Stimulated activated CD8-positive, alpha-beta memory T cell treated with anti-CD3 and anti-CD28 coated beads, Interleukin-12 subunit alpha, Interleukin-12 subunit beta, amount 100 ng/mL, for 1 hour (primary cell): Measurements from ENCODE around the gene HMOX1.
"Not testable (repeated sequence)": the region's sequence is repeated elsewhere in the genome, so short reads cannot be mapped to it uniquely, and the experiment has no call there.

ENCODE experiments used
- DNase-seq: peaks from one replicate; pipeline ENCODE4 v3.0.0-alpha.2; 2020; ENCODE audit warnings: low read depth

HMOX1 gene

DNA sequence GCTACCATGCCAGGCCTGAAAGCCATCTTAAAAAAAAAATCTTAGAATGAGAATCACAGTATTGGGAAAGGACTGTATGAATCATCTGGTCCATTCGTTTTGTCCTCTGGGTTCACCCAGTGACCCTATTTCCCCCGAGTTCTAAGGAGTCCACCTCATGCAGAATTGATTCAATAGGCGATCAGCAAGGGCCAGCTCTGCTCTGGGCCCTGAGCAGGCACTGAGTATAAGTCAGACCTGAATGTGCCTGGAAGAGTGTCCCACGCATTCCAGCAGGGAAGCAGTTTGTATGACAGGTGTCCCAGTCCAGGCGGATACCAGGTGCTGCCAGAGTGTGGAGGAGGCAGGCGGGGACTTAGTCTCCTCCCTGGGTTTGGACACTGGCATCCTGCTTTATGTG lies 883 bp upstream of the HMOX1 start:
- DNase-seq: no peak

- no peak for DNase-seq
Measured at GRCh38 chr22:35381424-35382009, 621 bp downstream of the HMOX1 start.

DNA sequence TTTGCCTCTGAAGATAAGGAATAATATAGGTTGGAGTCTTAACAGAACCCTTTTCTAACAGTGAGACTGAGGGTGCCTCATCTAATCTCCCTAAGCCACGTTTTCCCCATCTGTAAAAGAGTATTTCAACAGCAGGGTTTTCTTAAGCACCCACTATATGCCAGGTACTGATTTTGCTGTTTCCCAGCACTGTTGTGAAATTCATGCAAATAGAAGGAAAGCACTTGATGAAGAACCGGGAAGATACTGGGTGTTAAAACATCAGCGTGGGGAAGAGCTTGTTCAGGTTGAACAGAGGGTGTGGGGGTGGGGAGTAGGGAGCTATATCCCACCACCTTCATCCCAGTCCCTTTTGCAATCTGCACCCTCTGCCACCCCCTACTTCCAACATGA lies 2.8 kb downstream of the HMOX1 start:
- DNase-seq: no peak

DNA sequence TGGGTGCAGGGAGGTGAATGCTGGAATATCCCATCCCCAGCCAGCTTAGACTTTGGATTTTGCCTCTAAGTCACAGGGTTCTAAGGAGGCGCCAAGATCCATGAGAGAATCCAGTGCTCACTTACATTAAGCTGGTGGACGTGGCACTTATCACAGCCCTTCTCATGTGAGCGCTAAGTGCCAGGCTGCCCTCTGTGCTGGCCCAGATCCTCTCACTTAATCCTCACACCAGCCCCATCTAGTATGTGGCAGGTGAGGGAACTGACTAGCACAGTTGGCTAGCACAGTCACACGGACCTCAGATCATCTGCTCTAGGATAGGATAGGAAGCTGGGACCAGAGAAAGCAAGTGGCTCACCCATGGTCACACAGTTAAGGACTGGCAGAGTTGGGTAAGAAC lies 3.6 kb downstream of the HMOX1 start:
- DNase-seq: no peak

GRCh38 chr22:35384975-35385588 lies 4.2 kb downstream of the HMOX1 start:
- no peak for DNase-seq

GRCh38 chr22:35386670-35387288 lies 5.9 kb downstream of the HMOX1 start:
- DNase-seq: no peak

GRCh38 chr22:35390933-35391332 lies 10.0 kb downstream of the HMOX1 start:
- no peak for DNase-seq

GRCh38 chr22:35392357-35392756 lies 11.5 kb downstream of the HMOX1 start:
- no peak for DNase-seq

GRCh38 chr22:35393116-35394010 lies 12.5 kb downstream of the HMOX1 start:
- no peak for DNase-seq

- no peak for DNase-seq
Measured at GRCh38 chr22:35394011-35394312, 13.1 kb downstream of the HMOX1 start.

DNA sequence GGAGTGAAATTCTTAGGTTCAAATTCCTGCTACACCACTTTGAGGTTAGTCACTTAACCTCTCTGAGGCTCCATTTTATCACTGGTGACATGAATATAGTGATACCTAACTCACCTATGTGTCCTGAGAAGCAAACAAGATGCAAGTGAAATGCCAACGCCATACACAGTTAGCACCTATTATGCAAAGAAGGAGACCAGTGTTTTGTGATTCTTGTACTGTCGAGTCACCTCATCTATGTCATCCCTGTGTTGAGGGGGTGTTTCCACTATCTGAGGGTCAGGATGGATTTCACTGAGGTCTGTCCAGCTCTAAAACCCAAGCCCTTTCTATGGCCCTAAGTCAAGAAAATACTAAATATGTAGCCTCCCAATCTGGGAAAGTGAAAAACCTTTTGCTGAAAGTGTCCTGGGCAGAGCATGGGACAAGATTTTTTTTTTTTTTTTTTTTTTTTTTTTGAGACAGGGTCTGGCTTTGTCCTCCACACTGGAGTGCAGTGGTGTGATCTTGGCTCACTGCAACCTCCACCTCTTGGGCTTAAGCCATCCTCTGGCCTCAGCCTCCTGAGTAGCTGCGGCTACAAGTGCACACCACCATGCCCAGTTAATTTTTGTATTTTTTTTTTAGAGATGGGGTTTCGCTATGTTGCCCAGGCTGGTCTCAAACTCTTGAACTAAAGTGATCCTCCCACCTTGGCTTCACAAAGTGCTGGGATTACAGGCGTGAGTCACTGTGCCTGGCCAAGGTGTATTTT lies 14.1 kb downstream of the HMOX1 start:
- DNase-seq: no peak

- not testable (repeated sequence) for DNase-seq
Measured at GRCh38 chr22:35396622-35397021, 15.7 kb downstream of the HMOX1 start.

GRCh38 chr22:35397095-35397904 lies 16.4 kb downstream of the HMOX1 start:
- no peak for DNase-seq

GRCh38 chr22:35398591-35398973 lies 17.7 kb downstream of the HMOX1 start:
- no peak for DNase-seq

DNA sequence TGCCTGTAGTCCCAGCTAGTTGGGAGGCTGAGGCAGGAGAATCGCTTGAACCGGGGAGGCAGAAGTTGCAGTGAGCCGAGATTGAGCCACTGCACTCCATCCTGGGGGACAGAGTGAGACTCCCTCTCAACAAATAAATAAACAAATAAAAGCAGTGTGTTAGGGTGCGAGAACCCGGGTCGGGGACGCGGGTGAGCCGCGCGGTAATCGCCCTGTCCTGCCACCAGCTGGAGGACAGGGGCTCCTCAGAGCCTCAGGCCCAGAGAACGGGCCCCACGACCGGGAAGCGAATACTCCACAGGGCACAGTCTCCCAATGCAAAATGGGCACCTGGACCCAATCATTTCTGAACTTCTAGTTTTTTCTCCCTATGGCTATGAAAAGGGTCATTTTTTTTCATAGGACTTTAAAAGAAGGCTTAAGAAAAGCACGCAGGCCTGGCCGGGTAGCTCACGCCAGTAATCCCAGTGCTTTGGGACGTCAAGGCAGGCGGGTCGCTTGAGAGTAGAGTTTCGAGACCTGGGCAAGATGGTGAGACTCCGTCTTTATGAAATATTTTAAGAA lies 18.3 kb downstream of the HMOX1 start:
- no peak for DNase-seq

DNA sequence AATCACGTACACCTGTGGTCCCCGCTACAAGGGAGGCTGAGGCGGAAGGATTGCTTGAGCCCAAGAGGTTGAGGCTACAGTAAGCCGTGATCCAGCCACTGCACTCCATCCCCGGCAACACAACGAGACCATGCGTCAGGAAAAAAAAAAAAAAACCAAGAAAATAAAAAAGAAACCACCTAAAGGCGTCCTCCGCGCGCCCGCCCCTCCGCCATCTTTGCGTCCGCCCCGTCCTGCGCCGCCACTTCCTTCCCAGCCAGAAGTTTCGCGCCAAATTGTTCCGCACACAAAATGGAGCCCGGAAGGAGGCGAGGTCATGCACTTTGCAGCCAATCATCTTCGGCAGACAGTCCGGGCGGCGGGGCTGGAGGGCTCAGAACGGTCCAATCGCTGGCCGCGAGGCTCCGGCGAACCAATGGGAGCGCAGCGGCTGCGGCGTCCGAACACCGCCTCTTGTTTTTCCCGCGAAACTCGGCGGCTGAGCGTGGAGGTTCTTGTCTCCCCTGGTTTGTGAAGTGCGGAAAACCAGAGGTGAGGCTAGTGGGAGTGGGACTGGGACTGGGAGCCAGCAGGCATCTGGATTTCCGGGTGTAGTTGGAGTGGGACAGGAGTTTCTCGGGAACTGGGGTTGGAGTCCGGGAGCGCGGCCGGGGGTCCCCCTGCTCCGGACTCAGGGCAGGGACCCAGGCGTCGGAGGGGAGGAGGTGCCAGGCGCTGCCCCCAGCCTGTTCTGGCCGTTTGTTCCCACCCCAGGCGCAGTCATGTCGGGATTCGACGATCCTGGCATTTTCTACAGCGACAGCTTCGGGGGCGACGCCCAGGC lies 19.0 kb downstream of the HMOX1 start, which contains the start of gene MCM5:
Gene MCM5, plus strand, starts transcription at position 463 of the 823 bp plus-strand sequence. Its CDS starts 299 bp downstream, at position 762.
- peak; percentile 96 for DNase-seq

GRCh38 chr22:35400501-35400790 lies 19.6 kb downstream of the HMOX1 start:
- no peak for DNase-seq

GRCh38 chr22:35401863-35402262 lies 21.0 kb downstream of the HMOX1 start:
- no peak for DNase-seq

GRCh38 chr22:35403356-35403755 lies 22.5 kb downstream of the HMOX1 start:
- DNase-seq: no peak

DNA sequence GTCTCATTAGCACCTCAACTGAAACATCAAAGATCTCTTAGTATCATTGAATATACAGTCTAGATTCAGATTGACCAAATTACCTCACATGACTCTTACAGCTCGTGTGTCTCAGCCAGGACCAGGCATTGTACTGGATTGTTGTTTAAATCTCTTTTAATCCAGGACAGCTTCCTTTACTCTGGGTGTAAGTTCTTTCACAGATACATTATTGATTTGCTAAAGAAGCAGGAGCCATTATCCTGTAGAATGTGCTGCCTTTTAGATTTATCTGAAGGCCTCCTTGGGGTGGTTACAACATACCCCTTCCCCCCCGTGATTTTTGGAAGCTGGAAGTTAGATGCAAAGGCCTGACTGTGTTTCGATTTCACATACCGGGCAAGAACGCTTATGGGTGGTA lies 23.3 kb downstream of the HMOX1 start:
- no peak for DNase-seq
